SU-DHL-6 (cell line): Measurements from ENCODE around the gene PRR23A.

Source experiments
- H2AFZ ChIP-seq: fragments of 200-600 bp; sonication (generic); 2 replicates; pipeline ENCODE4 v1.6.1; 2014; ENCODE audit warnings: low read depth, mild to moderate bottlenecking, moderate library complexity, mixed read lengths, antibody characterized with exemption, low read length; ENCODE audit not compliant: severe bottlenecking
- H3F3A ChIP-seq: fragments of 200-600 bp; shearing (Covaris generic); 2 replicates; pipeline ENCODE4 v1.6.0; 2016; ENCODE audit warnings: antibody characterized with exemption, mild to moderate bottlenecking; ENCODE audit not compliant: insufficient read depth
- H3K27ac ChIP-seq: fragments of 200-600 bp; sonication (generic); 2 replicates; pipeline ENCODE4 v1.5.1; 2016; ENCODE audit warnings: low read depth, mild to moderate bottlenecking, low read length, moderate library complexity, mixed read lengths
- H3K27me3 ChIP-seq: fragments of 200-600 bp; sonication (generic), shearing (Covaris generic); 2 replicates; pipeline ENCODE4 v1.6.0; 2014; ENCODE audit warnings: mild to moderate bottlenecking, low read length
- H3K36me3 ChIP-seq: fragments of 200-600 bp; sonication (generic); 2 replicates; pipeline ENCODE4 v1.6.1; 2014; ENCODE audit warnings: mild to moderate bottlenecking, low read length, mixed read lengths
- H3K4me2 ChIP-seq: fragments of 300-600, 200-600 bp; shearing (Covaris generic), sonication (generic); 2 replicates; pipeline ENCODE4 v1.6.0; 2014; ENCODE audit warnings: low read length, low read depth, mild to moderate bottlenecking; ENCODE audit not compliant: poor library complexity, severe bottlenecking
- H3K4me3 ChIP-seq: fragments of 200-600 bp; sonication (generic); 2 replicates; pipeline ENCODE4 v1.5.1; 2014; ENCODE audit warnings: antibody characterized with exemption, low read length, mild to moderate bottlenecking, mixed read lengths; ENCODE audit not compliant: insufficient read depth, poor library complexity, severe bottlenecking
- H3K79me2 ChIP-seq: fragments of 200-600 bp; sonication (generic); 2 replicates; pipeline ENCODE4 v1.6.1; 2014; ENCODE audit warnings: mild to moderate bottlenecking, low read length, moderate library complexity; ENCODE audit not compliant: insufficient read depth
- H3K9ac ChIP-seq: fragments of 200-600 bp; sonication (generic); 2 replicates; pipeline ENCODE4 v1.7.0; 2014; ENCODE audit warnings: mild to moderate bottlenecking, low read length
- H3K9me2 ChIP-seq: fragments of 200-600 bp; sonication (generic); replicated peaks from 2 replicates; pipeline ENCODE4 v1.6.1; 2014; ENCODE audit warnings: low read length; ENCODE audit not compliant: insufficient read depth
- H3K9me3 ChIP-seq: fragments of 200-600 bp; sonication (generic); 2 replicates; pipeline ENCODE4 v1.6.1; 2014; ENCODE audit warnings: low read length, mixed read lengths; ENCODE audit not compliant: insufficient read depth
- H4K20me1 ChIP-seq: fragments of 200-600 bp; sonication (generic); 2 replicates; pipeline ENCODE4 v1.6.1; 2014; ENCODE audit warnings: low read depth, mild to moderate bottlenecking, antibody characterized with exemption, low read length, moderate library complexity, mixed read lengths
- CTCF ChIP-seq: fragments of 200-600 bp; sonication (generic); IDR thresholded peaks from one replicate; pipeline ENCODE4 v1.5.1; 2017; ENCODE audit warnings: antibody characterized with exemption, mild to moderate bottlenecking, low read length, moderate library complexity; ENCODE audit not compliant: insufficient read depth, poor library complexity, severe bottlenecking
- EZH2phosphoT487 ChIP-seq: fragments of 200-600 bp; sonication (generic), shearing (Covaris generic); conservative IDR thresholded peaks from 2 replicates; pipeline ENCODE4 v1.6.1; 2018; ENCODE audit warnings: mild to moderate bottlenecking, antibody characterized with exemption, low read length, moderate library complexity, mixed read lengths

Gene PRR23A

GRCh38 chr3:139024968-139025367 lies 18.9 kb upstream of the PRR23A start:
- Histone ChIP-seq H3K4me3 (no peak overlapping the region), H3K9me2 (no peaks in the 10 kb centered on the region), H3K9me3 (no peaks in the 10 kb centered on the region), H2AFZ (no peak overlapping the region), H3K4me2 (no peak overlapping the region), H3K27ac (no peak overlapping the region), H3K79me2 (no peaks in the 10 kb centered on the region), H3K27me3 (no peaks in the 10 kb centered on the region), H3F3A (no peaks in the 10 kb centered on the region), H3K9ac (no peak overlapping the region), H3K36me3 (no peaks in the 10 kb centered on the region), H4K20me1 (no peaks in the 10 kb centered on the region)
- TF ChIP-seq CTCF: no peak
- TF ChIP-seq EZH2phosphoT487: no peak

GRCh38 chr3:139020868-139021234 lies 14.8 kb upstream of the PRR23A start, which contains the start of gene PRR23B:
TSS of gene PRR23B (minus strand) at chr3:139020926. CDS start at chr3:139020661, 265 bp downstream.
- Histone ChIP-seq H3K9ac (no peak within 1 kb of the TSS), H3K27me3 (no peaks in the 10 kb centered on the region), H3K9me2 (no peaks in the 10 kb centered on the region), H3K9me3 (no peaks in the 10 kb centered on the region), H4K20me1 (no peaks in the 10 kb centered on the region), H3K27ac (no peak within 1 kb of the TSS), H3K36me3 (no peaks in the 10 kb centered on the region), H3K79me2 (no peaks in the 10 kb centered on the region), H3K4me2 (no peak within 1 kb of the TSS), H3F3A (no peaks in the 10 kb centered on the region), H2AFZ (no peak within 1 kb of the TSS), H3K4me3 (no peak within 1 kb of the TSS)
- peak; percentile 10 for TF ChIP-seq CTCF
- no peak for TF ChIP-seq EZH2phosphoT487

GRCh38 chr3:139020036-139020867 lies 14.2 kb upstream of the PRR23A start:
- no peak overlapping the region for H3K27ac ChIP-seq
- no peak overlapping the region for H3K9ac ChIP-seq
- TF ChIP-seq EZH2phosphoT487: no peak
- TF ChIP-seq CTCF: no peak
- no peaks in the 10 kb centered on the region for H4K20me1 ChIP-seq
- no peak overlapping the region for H3K4me2 ChIP-seq
- no peaks in the 10 kb centered on the region for H3K36me3 ChIP-seq
- H3K79me2 ChIP-seq: no peaks in the 10 kb centered on the region
- H3K9me2 ChIP-seq: no peaks in the 10 kb centered on the region
- H3K27me3 ChIP-seq: no peaks in the 10 kb centered on the region
- H3K9me3 ChIP-seq: no peaks in the 10 kb centered on the region
- H2AFZ ChIP-seq: no peak overlapping the region
- H3K4me3 ChIP-seq: no peak overlapping the region
- H3F3A ChIP-seq: no peaks in the 10 kb centered on the region
